K562 (cell line): ENCODE results near the gene CYRIA. TPM values are rescaled to one million over a fixed set of nuclear protein-coding genes. Genes with fewer than 3 reads are reported as not detected.

Source experiments
- ATAC-seq: fragments of 200-7000 bp; cut with Tn5 transposase; 3 replicates; pipeline ENCODE4 v1.9.1; 2020; ENCODE audit warnings: moderate library complexity
- BruUV-seq: library from RNA; stranded (reverse); fragments of 400-500 nt; replicated peaks from 2 replicates; lab custom pipeline; 2021; lab: Mats Ljungman, UMichigan
- CTCF ChIA-PET: fragments of 300-600 bp; formaldehyde crosslinking; extraction: SDS; loops from one replicate; lab custom pipeline; 2021; ENCODE audit warnings: low intra/inter-chr PET ratio; lab: Yijun Ruan, JAX
- POLR2A ChIA-PET: fragments of 300-600, 350-650 bp; sonication (Branson Sonifier 250); formaldehyde crosslinking; extraction: SDS; loops from one replicate; lab custom pipeline; 2021; ENCODE audit warnings: antibody characterized with exemption, inconsistent platforms; lab: Yijun Ruan, JAX
- DNase-seq, 4 experiments: peaks; one replicate each; pipeline versions ENCODE4 v3.0.0 to v3.0.0-alpha.2; 2011 to 2018; ENCODE audit warnings: low spot score in 3 of 4, mixed read lengths in 3 of 4; ENCODE audit errors: extremely low read depth in 1 of 4
- FAIRE-seq: peaks from 2 replicates; lab custom pipeline; 2011; peaks lifted over from hg19 to GRCh38; lab: Jason Lieb, UNC
- H2AFZ ChIP-seq: 2 replicates; pipeline ENCODE4 v1.6.0; 2011; ENCODE audit warnings: low read depth, low read length, control low read depth, inconsistent platforms
- H3K27ac ChIP-seq: fragments of 200-600 bp; 3 replicates; pipeline ENCODE4 v1.8.0; 2011; ENCODE audit warnings: low read depth, mild to moderate bottlenecking, control low read depth, inconsistent platforms, low read length, moderate library complexity, mixed read lengths; ENCODE audit errors: extremely low read depth
- H3K27me3 ChIP-seq, 2 experiments: fragments of 300-600 bp in 1 of 2; 2 replicates in 1 of 2; 3 replicates in 1 of 2; pipeline versions ENCODE4 v1.6.0 to v1.8.0; 2011; ENCODE audit warnings: inconsistent platforms in 2 of 2, low read length in 2 of 2, mild to moderate bottlenecking in 1 of 2, mixed read lengths in 1 of 2, moderate library complexity in 1 of 2; ENCODE audit not compliant: control insufficient read depth in 2 of 2, insufficient read depth in 2 of 2
- H3K36me3 ChIP-seq: fragments of 300-600 bp; 3 replicates; pipeline ENCODE4 v1.8.0; 2011; ENCODE audit warnings: mild to moderate bottlenecking, low read length, inconsistent platforms; ENCODE audit not compliant: control insufficient read depth, insufficient read depth
- H3K4me1 ChIP-seq, 2 experiments: fragments of 200-600 bp in 1 of 2; replicated peaks in 1 of 2; 2 replicates in 1 of 2; 3 replicates in 1 of 2; pipeline versions ENCODE4 v1.5.1 to v1.8.0; 2011; ENCODE audit warnings: inconsistent platforms in 2 of 2, low read length in 2 of 2, mild to moderate bottlenecking in 1 of 2, mixed read lengths in 1 of 2, moderate library complexity in 1 of 2; ENCODE audit not compliant: control insufficient read depth in 2 of 2, insufficient read depth in 2 of 2
- H3K4me2 ChIP-seq: 2 replicates; pipeline ENCODE4 v1.6.1; 2011; ENCODE audit warnings: low read length, control low read depth, inconsistent platforms, mixed read lengths; ENCODE audit not compliant: insufficient read depth
- H3K4me3 ChIP-seq: fragments of 200-600 bp; sonication (generic), shearing (Covaris generic); 2 replicates; pipeline ENCODE4 v1.5.1; 2016; ENCODE audit warnings: control low read depth, inconsistent platforms
- H3K79me2 ChIP-seq: fragments of 200-600 bp; 3 replicates; pipeline ENCODE4 v1.8.0; 2011; ENCODE audit warnings: low read length, inconsistent platforms; ENCODE audit not compliant: control insufficient read depth, insufficient read depth
- H3K9ac ChIP-seq, 2 experiments: 2 replicates each; pipeline versions ENCODE4 v1.6.0 to v1.6.1; 2011; ENCODE audit warnings: low read depth in 2 of 2, low read length in 2 of 2, control low read depth in 1 of 2, inconsistent platforms in 1 of 2, mild to moderate bottlenecking in 1 of 2, mixed read lengths in 1 of 2; ENCODE audit not compliant: insufficient read depth in 1 of 2
- H3K9me1 ChIP-seq: one replicate; pipeline ENCODE4 v1.6.0; 2011; ENCODE audit warnings: inconsistent platforms, mild to moderate bottlenecking, low read length, moderate library complexity; ENCODE audit not compliant: control insufficient read depth, insufficient read depth
- H3K9me3 ChIP-seq: replicated peaks from 2 replicates; pipeline ENCODE4 v1.5.1; 2011; ENCODE audit warnings: low read depth, low read length, inconsistent platforms; ENCODE audit not compliant: control insufficient read depth, insufficient read depth
- H4K20me1 ChIP-seq: replicated peaks from 2 replicates; pipeline ENCODE4 v1.6.1; 2011; ENCODE audit warnings: low read length, inconsistent platforms, mixed read lengths; ENCODE audit not compliant: control insufficient read depth, insufficient read depth
- BRF2 ChIP-seq: IDR thresholded peaks from 3 replicates; pipeline ENCODE4 v1.6.1; 2011; ENCODE audit warnings: borderline replicate concordance, mild to moderate bottlenecking; ENCODE audit not compliant: insufficient read length, insufficient read depth
- CEBPB ChIP-seq: fragments of 450-650 bp; IDR thresholded peaks from 2 replicates; pipeline ENCODE4 v1.6.1; 2016; ENCODE audit warnings: missing genetic modification characterization, missing compliant biosample characterization
- CEBPG ChIP-seq, 3 experiments: fragments of 200-800 bp in 1 of 3; sonication (Bioruptor generic) in 1 of 3; sonication (generic) in 1 of 3; formaldehyde crosslinking in 1 of 3; IDR thresholded peaks in 2 of 3; conservative IDR thresholded peaks in 1 of 3; 2 replicates each; pipeline versions ENCODE4 v1.6.1 to v1.8.0; 2016 to 2022; ENCODE audit warnings: missing compliant biosample characterization in 2 of 3, missing genetic modification characterization in 2 of 3, mild to moderate bottlenecking in 1 of 3, missing genetic modification reagents in 1 of 3
- CTCF ChIP-seq, 3 experiments: IDR thresholded peaks in 2 of 3; conservative IDR thresholded peaks in 1 of 3; 2 replicates each; pipeline ENCODE4 v1.5.1; 2011 to 2012; ENCODE audit warnings: low read length in 3 of 3, mild to moderate bottlenecking in 3 of 3, control low read depth in 2 of 3, improper control_type of control experiment in 1 of 3, inconsistent platforms in 1 of 3, low read depth in 1 of 3, mixed read lengths in 1 of 3, moderate library complexity in 1 of 3; ENCODE audit not compliant: insufficient read depth in 2 of 3
- MBD2 ChIP-seq: sonication (generic); IDR thresholded peaks from 2 replicates; pipeline ENCODE4 v1.6.1; 2016; ENCODE audit warnings: low read depth, borderline replicate concordance
- MEIS2 ChIP-seq: fragments of 450-650 bp; IDR thresholded peaks from 2 replicates; pipeline ENCODE4 v1.6.1; 2014; ENCODE audit warnings: mild to moderate bottlenecking; ENCODE audit not compliant: partially characterized antibody
- PBX2 ChIP-seq, 2 experiments: IDR thresholded peaks in 1 of 2; conservative IDR thresholded peaks in 1 of 2; 2 replicates each; pipeline ENCODE4 v1.6.1; 2016; ENCODE audit warnings: low read depth in 2 of 2, mild to moderate bottlenecking in 1 of 2, missing compliant biosample characterization in 1 of 2, missing genetic modification characterization in 1 of 2, moderate library complexity in 1 of 2
- PKNOX1 ChIP-seq: fragments of 450-650 bp; IDR thresholded peaks from 2 replicates; pipeline ENCODE4 v1.6.1; 2016
- POLR3G ChIP-seq: IDR thresholded peaks from 2 replicates; pipeline ENCODE4 v1.6.1; 2011; ENCODE audit not compliant: insufficient read length, insufficient replicate concordance; ENCODE audit errors: extremely low read depth
- ZNF280B ChIP-seq: fragments of 250-450 bp; sonication (Bioruptor Pico); IDR thresholded peaks from 2 replicates; pipeline ENCODE4 v1.5.1; 2021; ENCODE audit warnings: mild to moderate bottlenecking
- WGBS: fragments of 100-300 bp; shearing (Covaris generic); methylation state at CpG from one replicate; pipeline ENCODE4 v1.1.6; 2016; ENCODE audit warnings: low coverage, mixed read lengths; ENCODE audit not compliant: insufficient coverage; ENCODE audit errors: missing lambda C conversion rate; 5-methylcytosine and 5-hydroxymethylcytosine counted together
- in situ Hi-C: fragments of 300-500 bp; cut with MboI; formaldehyde crosslinking; loops from 4 replicates; pipeline ENCODE4 v1.15.0; 2018; ENCODE audit warnings: inconsistent platforms, mixed read lengths
- intact Hi-C: fragments of 100-400 bp; cut with micrococcal nuclease; formaldehyde crosslinking; loops from 2 replicates; pipeline ENCODE4 v1.14.2; 2022
- polyA plus RNA-seq, 8 experiments: library from polyadenylated mRNA; depleted of rRNA in 4 of 8; stranded (reverse) in 5 of 8; unstranded in 3 of 8; fragments of >200 nt; fragmentation: Nextera tagmentation in 2 of 8; fragmentation: Illumina TruSeq in 1 of 8; extraction: Ambion mirVana in 2 of 8; extraction: Trizol in 1 of 8; gene quantifications; 2 replicates each; pipeline versions ENCODE4 v1.2.1 to v1.2.3, GENCODE V29; 2011 to 2014; ENCODE audit warnings: inconsistent platforms in 1 of 8, missing spikeins in 1 of 8
- total RNA-seq, 7 experiments: library from RNA; depleted of rRNA in 6 of 7; stranded (reverse); fragments of >200 nt in 6 of 7; fragmentation: Illumina TruSeq in 2 of 7; extraction: Trizol in 2 of 7; gene quantifications; 2 replicates each; pipeline versions ENCODE4 v1.2.1 to v1.2.3, GENCODE V29; 2011 to 2021; ENCODE audit warnings: low replicate concordance in 1 of 7

CYRIA gene
- total and polyA plus RNA-seq, 9 of the 15 experiments (the other 6 are each of a cell fraction or from before 2014, with no cell fraction given): 0.84 to 5.6 (median 3.0) TPM

- Histone ChIP-seq H3K9me3 (no peaks in the 10 kb centered on the region), H3K79me2 (no peaks in the 10 kb centered on the region), H4K20me1 (no peaks in the 10 kb centered on the region), H3K4me3 (no peak overlapping the region), H3K4me1 (no peaks in the 10 kb centered on the region; a peak in 1 of 5 replicates), H3K27ac (no peak overlapping the region), H3K9ac (no peak overlapping the region), H3K36me3 (no peaks in the 10 kb centered on the region), H3K9me1 (no peaks in the 10 kb centered on the region), H3K27me3 (peaks cover 0 to under 1% of the 10 kb centered on the region in 2 experiments; a peak in 1 of 5 replicates), H2AFZ (no peak overlapping the region), H3K4me2 (no peak overlapping the region)
- FAIRE-seq (no peak), DNase-seq (no peak), ATAC-seq (peak; percentile 42; the same call in 2 of the 3 replicates)
- BruUV-seq: no TSS peak
- 3% methylated on average over 11 of the region's 11 CpGs for WGBS
- POLR2A ChIA-PET: no interaction called here
- in situ Hi-C loops: no loop called here
- CTCF ChIA-PET: no interaction called here
- intact Hi-C loops: no loop called here
- peak; percentile 87 for TF ChIP-seq MEIS2
- TF ChIP-seq PKNOX1: peak; percentile 73
- TF ChIP-seq ZNF280B (CRISPR knock-in tag): no peak
- no peak for TF ChIP-seq MBD2
- no peak for TF ChIP-seq BRF2
- no peak for TF ChIP-seq PBX2 (CRISPR knock-in tag; IDR thresholded peaks at IDR 0.05; ENCODE audit: low read depth)
- peak; percentile 92 for TF ChIP-seq PBX2 (tag; conservative IDR thresholded peaks at IDR 0.05; ENCODE audit: low read depth)
- TF ChIP-seq CEBPG (CRISPR knock-in tag; IDR thresholded peaks at IDR 0.05): no peak
- TF ChIP-seq CEBPG (tag; conservative IDR thresholded peaks at IDR 0.05 in 1 of 2, IDR thresholded peaks at IDR 0.05 in 1 of 2): peak; percentile 62 to 93
- TF ChIP-seq POLR3G: no peak
- TF ChIP-seq CTCF (IDR thresholded peaks at IDR 0.05 in 2 of 3, conservative IDR thresholded peaks at IDR 0.05 in 1 of 3; ENCODE audit: insufficient read depth in 2 of 3, low read depth in 1 of 3, low read length in 3 of 3): peak in 1 of 3 experiments; percentile 4; a peak in 1 of 6 replicates
- peak; percentile 71 for TF ChIP-seq CEBPB (tag)
Measured at GRCh38 chr2:16700551-16701259, 35.1 kb upstream of the CYRIA start.
